Esophagus muscularis mucosa (tissue), 4 donors: ENCODE data around the gene MYMX. TPM values are rescaled to one million over a fixed set of nuclear protein-coding genes. Genes with fewer than 3 reads are reported as not detected.

Experiments
- DNase-seq: peaks from one replicate; pipeline ENCODE4 v3.0.0-alpha.2; 2017; ENCODE audit errors: extremely low spot score
- H3K27ac ChIP-seq, 4 donors: fragments of 200-600 bp; sonication (generic); replicated peaks in 1 of 4; 1 replicate in 3 of 4; 2 replicates in 1 of 4; pipeline ENCODE4 v1.5.1; 2016 to 2019; ENCODE audit warnings: mild to moderate bottlenecking in 1 of 4
- H3K27me3 ChIP-seq, 4 donors: fragments of 200-600 bp; sonication (generic); one replicate each; pipeline versions ENCODE4 v1.5.1 to v1.6.0; 2016 to 2019
- H3K36me3 ChIP-seq, 4 donors: fragments of 200-600 bp; sonication (generic); one replicate each; pipeline ENCODE4 v1.5.1; 2016 to 2019
- H3K4me1 ChIP-seq, 4 donors: fragments of 200-600 bp; sonication (generic); one replicate each; pipeline ENCODE4 v1.5.1; 2016 to 2019
- H3K4me3 ChIP-seq, 4 donors: fragments of 200-600 bp; sonication (generic); 1 replicate in 2 of 4; 2 replicates in 2 of 4; pipeline ENCODE4 v1.5.1; 2016 to 2019; ENCODE audit warnings: mild to moderate bottlenecking in 4 of 4, moderate library complexity in 1 of 4
- H3K9me3 ChIP-seq, 4 donors: fragments of 200-600 bp; sonication (generic); 1 replicate in 3 of 4; 2 replicates in 1 of 4; pipeline ENCODE4 v1.5.1; 2016 to 2019
- CTCF ChIP-seq, 3 experiments: fragments of 200-600 bp in 2 of 3; fragments of 450-650 bp in 1 of 3; sonication (generic) in 2 of 3; IDR thresholded peaks; one replicate each; pipeline ENCODE4 v1.5.1; 2017 to 2019; ENCODE audit warnings: antibody characterized with exemption in 3 of 3, mild to moderate bottlenecking in 2 of 3, moderate library complexity in 1 of 3
- EP300 ChIP-seq: sonication (generic); formaldehyde crosslinking; IDR thresholded peaks from one replicate; pipeline ENCODE4 v1.6.1; 2017; ENCODE audit warnings: antibody characterized with exemption
- POLR2A ChIP-seq: fragments of 450-650 bp; IDR thresholded peaks from one replicate; pipeline ENCODE4 v1.6.1; 2017; ENCODE audit warnings: antibody characterized with exemption, moderate library complexity, mild to moderate bottlenecking, low read depth
- POLR2AphosphoS5 ChIP-seq, 2 donors: sonication (generic); formaldehyde crosslinking; IDR thresholded peaks; one replicate each; pipeline ENCODE4 v1.6.1; 2017; ENCODE audit warnings: antibody characterized with exemption in 2 of 2
- WGBS: methylation state at CpG from one replicate; pipeline ENCODE4 v1.1.5; 2018; 5-methylcytosine and 5-hydroxymethylcytosine counted together
- intact Hi-C: fragments of 100-400 bp; cut with DNase I; formaldehyde crosslinking; loops from one replicate; pipeline ENCODE4 v1.15.1; 2023
- total RNA-seq, 4 donors: library from RNA; depleted of rRNA; stranded (reverse); fragments of >200 nt; gene quantifications; one replicate each; pipeline versions ENCODE4 v1.1.0 to v1.2.1, GENCODE V29; 2016

MYMX gene
- total RNA-seq, 4 donors from 2014 or later, result not detected

DNA sequence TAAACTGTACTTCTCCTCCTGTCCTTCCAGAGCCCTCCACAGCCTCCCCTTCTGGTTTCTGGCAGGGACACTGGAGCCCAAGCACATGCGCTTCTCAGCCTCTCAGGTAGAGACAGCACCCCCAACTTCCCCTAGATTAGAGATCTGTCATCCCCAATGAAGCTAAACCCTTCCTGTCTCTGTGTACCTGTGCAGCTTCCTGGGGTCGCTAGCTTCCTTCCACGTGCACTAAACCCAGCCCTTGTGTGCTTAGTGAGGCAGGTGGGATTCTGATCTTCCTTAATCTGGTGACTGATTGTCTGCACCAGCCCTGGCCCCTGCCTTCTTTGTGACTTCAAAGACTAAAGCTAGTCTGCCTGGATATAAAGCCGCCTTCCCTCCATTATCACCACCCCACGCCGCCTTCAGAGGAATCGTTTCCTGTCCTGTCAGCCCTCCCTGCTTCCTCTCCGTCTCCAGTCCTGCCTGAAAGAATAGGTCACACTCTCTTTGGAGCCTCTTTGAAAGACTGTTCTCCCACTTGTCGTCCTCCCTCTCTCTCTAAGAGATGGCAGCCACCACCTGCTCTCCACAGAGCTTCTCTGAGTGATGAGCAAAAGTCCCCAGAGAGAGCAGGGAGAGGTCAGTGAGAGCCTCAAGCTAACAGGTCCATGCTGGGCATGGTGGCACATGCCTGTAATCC is 30.6 kb upstream of the MYMX start:
- TF ChIP-seq CTCF (IDR thresholded peaks at IDR 0.05) (no peak), EP300 (no peak), POLR2A (no peak), POLR2AphosphoS5 (IDR thresholded peaks at IDR 0.05) (no peak)

DNA sequence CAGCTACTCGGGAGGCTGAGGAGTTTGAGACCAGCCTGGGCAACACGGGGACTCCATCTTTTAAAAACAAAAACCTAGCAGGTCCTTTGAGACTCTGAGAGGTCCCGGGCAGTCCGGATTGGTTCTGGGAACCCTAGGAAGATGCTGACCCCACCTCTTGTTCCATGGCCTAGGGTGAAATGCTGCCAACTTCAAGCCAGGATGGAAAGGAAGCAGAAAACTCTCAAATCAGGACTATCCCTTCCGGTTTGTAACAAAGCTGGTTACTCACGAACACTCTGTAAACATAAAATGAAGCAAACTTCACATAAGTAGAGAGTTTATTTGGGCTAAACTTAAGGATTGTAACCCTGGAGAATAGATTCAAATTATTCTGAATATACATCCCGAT is 30.1 kb upstream of the MYMX start:
- intact Hi-C loops, result no loop called here
- peaks cover 0 to 7% (median 2%) of the 10 kb centered on the region in 4 donors for H3K4me1 ChIP-seq
- no peaks in the 10 kb centered on the region for H3K36me3 ChIP-seq
- WGBS, result 87% methylated on average over 7 of the region's 7 CpGs
- H3K4me3 ChIP-seq, result no peak overlapping the region
- TF ChIP-seq POLR2A, result no peak
- TF ChIP-seq POLR2AphosphoS5 (IDR thresholded peaks at IDR 0.05), result no peak
- TF ChIP-seq EP300, result no peak
- TF ChIP-seq CTCF (IDR thresholded peaks at IDR 0.05), result no peak
- DNase-seq, result no peak
- no peaks in the 10 kb centered on the region for H3K9me3 ChIP-seq
- H3K27me3 ChIP-seq, result no peaks in the 10 kb centered on the region
- peak overlapping the region in 2 of 4 donors; percentile 8 to 34 for H3K27ac ChIP-seq

More for the DNA sequence above, 30.6 kb upstream of the MYMX start:
- no peak for DNase-seq
- Histone ChIP-seq H3K4me3 (no peak overlapping the region), H3K9me3 (no peaks in the 10 kb centered on the region), H3K27me3 (no peaks in the 10 kb centered on the region), H3K36me3 (no peaks in the 10 kb centered on the region), H3K27ac (peak overlapping the region in 2 of 4 donors; percentile 8 to 34), H3K4me1 (peaks cover 0 to 7% (median 2%) of the 10 kb centered on the region in 4 donors)
- WGBS, result 50% methylated on average over 9 of the region's 9 CpGs
- intact Hi-C loops, result no loop called here

DNA sequence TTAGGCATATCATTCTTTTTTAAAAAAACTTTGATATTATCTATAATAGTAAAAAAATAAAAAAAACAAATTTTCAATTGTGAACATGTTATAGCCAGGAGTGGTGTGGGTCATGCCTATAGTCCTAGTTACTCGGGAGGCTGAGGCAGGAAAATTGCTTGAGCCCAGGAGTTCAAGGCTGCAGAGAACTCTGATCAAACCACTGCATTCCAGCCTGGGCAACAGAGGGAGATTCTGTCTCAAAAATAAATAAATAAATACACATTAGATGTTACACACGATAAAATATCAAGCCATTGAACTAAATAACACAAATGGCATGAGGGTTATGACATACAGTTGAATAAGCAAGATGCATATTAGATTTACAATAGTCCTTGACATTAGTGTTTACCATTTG is 27.9 kb upstream of the MYMX start:
- Histone ChIP-seq H3K27me3 (no peaks in the 10 kb centered on the region), H3K9me3 (no peaks in the 10 kb centered on the region), H3K4me1 (peaks cover 0 to 14% (median 4%) of the 10 kb centered on the region in 4 donors), H3K4me3 (no peak overlapping the region), H3K27ac (no peak overlapping the region), H3K36me3 (no peaks in the 10 kb centered on the region)
- TF ChIP-seq EP300 (no peak), POLR2AphosphoS5 (IDR thresholded peaks at IDR 0.05) (no peak), POLR2A (no peak), CTCF (IDR thresholded peaks at IDR 0.05) (no peak)
- 86% methylated on average over 2 of the region's 2 CpGs for WGBS
- no peak for DNase-seq
- intact Hi-C loops, result no loop called here

DNA sequence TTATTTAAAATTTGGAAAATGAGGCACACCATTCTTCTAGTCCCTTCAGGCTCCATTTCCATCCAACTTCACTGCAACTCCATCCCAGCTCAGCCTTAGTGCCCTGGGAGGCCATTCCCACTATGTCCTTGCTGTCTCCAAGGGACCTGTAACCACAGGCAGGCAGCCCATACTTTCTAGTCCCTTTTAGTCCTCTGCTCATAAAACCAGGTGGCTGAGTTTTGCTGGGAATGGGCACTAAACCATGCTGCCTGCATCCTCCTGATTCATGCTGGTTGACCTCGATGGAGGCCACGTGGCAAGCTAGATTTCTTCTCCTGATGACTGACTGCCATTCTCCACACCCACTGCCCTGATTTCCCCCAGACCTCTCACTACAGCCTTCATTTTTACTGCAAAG is 27.5 kb upstream of the MYMX start:
- H3K36me3 ChIP-seq, result no peaks in the 10 kb centered on the region
- peaks cover 0 to 14% (median 4%) of the 10 kb centered on the region in 4 donors for H3K4me1 ChIP-seq
- no peak for DNase-seq
- intact Hi-C loops, result no loop called here
- WGBS, result 56% methylated on average over 2 of the region's 2 CpGs
- no peak overlapping the region for H3K27ac ChIP-seq
- TF ChIP-seq CTCF (IDR thresholded peaks at IDR 0.05) (no peak), POLR2A (no peak), EP300 (no peak), POLR2AphosphoS5 (IDR thresholded peaks at IDR 0.05) (no peak)
- no peaks in the 10 kb centered on the region for H3K9me3 ChIP-seq
- no peaks in the 10 kb centered on the region for H3K27me3 ChIP-seq
- no peak overlapping the region for H3K4me3 ChIP-seq

- Histone ChIP-seq H3K27ac (no peak overlapping the region), H3K27me3 (no peaks in the 10 kb centered on the region), H3K4me1 (peaks cover 0 to 13% (median 4%) of the 10 kb centered on the region in 4 donors), H3K4me3 (no peak overlapping the region), H3K9me3 (no peaks in the 10 kb centered on the region), H3K36me3 (no peaks in the 10 kb centered on the region)
- no peak for TF ChIP-seq CTCF (IDR thresholded peaks at IDR 0.05)
- TF ChIP-seq POLR2AphosphoS5 (IDR thresholded peaks at IDR 0.05), result no peak
- no peak for TF ChIP-seq POLR2A
- no peak for TF ChIP-seq EP300
- 51% methylated on average over 2 of the region's 2 CpGs for WGBS
- intact Hi-C loops, result no loop called here
- no peak for DNase-seq
Observed at GRCh38 chr6:44190715-44191114, 26.0 kb upstream of the MYMX start.
